Smooth muscle cell (in vitro differentiated cells): ENCODE data around the gene CYSTM1. TPM values are rescaled to one million over a fixed set of nuclear protein-coding genes. Genes with fewer than 3 reads are reported as not detected.

Source experiments
- DNase-seq: peaks from one replicate; lab custom pipeline; 2025; ENCODE audit not compliant: unreplicated experiment; lab: John Stamatoyannopoulos, UW
- H2AFZ ChIP-seq: fragments of 200-600 bp; sonication (generic); 2 replicates; pipeline ENCODE4 v1.6.0; 2016; ENCODE audit warnings: antibody characterized with exemption, low read depth, mild to moderate bottlenecking
- H3F3A ChIP-seq: fragments of 200-600 bp; sonication (generic); 2 replicates; pipeline ENCODE4 v1.6.0; 2017; ENCODE audit warnings: antibody characterized with exemption, low read depth
- H3K27ac ChIP-seq: fragments of 200-600 bp; sonication (generic); 2 replicates; pipeline ENCODE4 v1.5.1; 2016; ENCODE audit warnings: low read depth, mild to moderate bottlenecking
- H3K27me3 ChIP-seq: fragments of 200-600 bp; sonication (generic); 2 replicates; pipeline ENCODE4 v1.6.1; 2016; ENCODE audit warnings: low read depth, mild to moderate bottlenecking
- H3K36me3 ChIP-seq: fragments of 200-600 bp; sonication (generic); 2 replicates; pipeline ENCODE4 v1.5.1; 2016; ENCODE audit warnings: low read depth
- H3K4me1 ChIP-seq: fragments of 200-600 bp; sonication (generic); 2 replicates; pipeline ENCODE4 v1.5.1; 2016; ENCODE audit warnings: low read depth
- H3K4me2 ChIP-seq: fragments of 200-600 bp; sonication (generic); 2 replicates; pipeline ENCODE4 v1.6.0; 2016; ENCODE audit warnings: mild to moderate bottlenecking
- H3K4me3 ChIP-seq: fragments of 200-600 bp; sonication (generic); 2 replicates; pipeline ENCODE4 v1.5.1; 2016; ENCODE audit warnings: mild to moderate bottlenecking
- H3K79me2 ChIP-seq: fragments of 200-600 bp; sonication (generic); 2 replicates; pipeline ENCODE4 v1.6.0; 2016; ENCODE audit warnings: low read depth, mild to moderate bottlenecking
- H3K9ac ChIP-seq: fragments of 200-600 bp; sonication (generic); 2 replicates; pipeline ENCODE4 v1.6.0; 2016; ENCODE audit warnings: low read depth
- H3K9me3 ChIP-seq: fragments of 200-600 bp; sonication (generic); replicated peaks from 2 replicates; pipeline ENCODE4 v1.5.1; 2016; ENCODE audit warnings: low read depth
- H4K20me1 ChIP-seq: fragments of 200-600 bp; sonication (generic); 2 replicates; pipeline ENCODE4 v1.6.0; 2016; ENCODE audit warnings: low read depth
- CTCF ChIP-seq: fragments of 200-600 bp; sonication (generic); IDR thresholded peaks from 2 replicates; pipeline ENCODE4 v1.5.1; 2017; ENCODE audit warnings: borderline replicate concordance, mild to moderate bottlenecking, antibody characterized with exemption; ENCODE audit not compliant: insufficient read depth, poor library complexity, severe bottlenecking
- WGBS: methylation state at CpG from one replicate; pipeline ENCODE4 v1.1.7; 2016; ENCODE audit warnings: low lambda C conversion rate; 5-methylcytosine and 5-hydroxymethylcytosine counted together
- polyA plus RNA-seq: library from polyadenylated mRNA; unstranded; fragments of >200 nt; fragmentation: Nextera tagmentation; extraction: Ambion mirVana; gene quantifications from 2 replicates; pipeline ENCODE4 v1.2.1, GENCODE V29; 2016
- total RNA-seq: library from RNA; depleted of rRNA; stranded (reverse); fragments of >200 nt; gene quantifications from 2 replicates; pipeline ENCODE4 v1.2.3, GENCODE V29; 2014

CYSTM1 gene
- total and polyA plus RNA-seq, 2 experiments from 2014 or later, result 23.5 to 45.6 TPM

GRCh38 chr5:140213370-140213983, 38.5 kb downstream of the CYSTM1 start:
- H3K4me2 ChIP-seq, result no peak overlapping the region
- H3K4me3 ChIP-seq, result no peak overlapping the region
- H3K9ac ChIP-seq, result no peak overlapping the region
- no peaks in the 10 kb centered on the region for H3K4me1 ChIP-seq
- H2AFZ ChIP-seq, result no peak overlapping the region
- no peaks in the 10 kb centered on the region for H3K9me3 ChIP-seq
- H3F3A ChIP-seq, result no peaks in the 10 kb centered on the region
- no peaks in the 10 kb centered on the region for H4K20me1 ChIP-seq
- no peak for DNase-seq
- H3K27me3 ChIP-seq, result no peaks in the 10 kb centered on the region
- H3K27ac ChIP-seq, result no peak overlapping the region
- 96% methylated on average over 1 of the region's 1 CpG for WGBS
- no peak for TF ChIP-seq CTCF
- H3K36me3 ChIP-seq, result no peaks in the 10 kb centered on the region
- H3K79me2 ChIP-seq, result no peaks in the 10 kb centered on the region

- H3F3A ChIP-seq, result no peaks in the 10 kb centered on the region
- no peaks in the 10 kb centered on the region for H3K27me3 ChIP-seq
- no peak for DNase-seq
- no peaks in the 10 kb centered on the region for H3K9me3 ChIP-seq
- H3K4me2 ChIP-seq, result no peak overlapping the region
- no peaks in the 10 kb centered on the region for H3K36me3 ChIP-seq
- H3K9ac ChIP-seq, result no peak overlapping the region
- no peak overlapping the region for H3K27ac ChIP-seq
- H3K4me3 ChIP-seq, result no peak overlapping the region
- no peak for TF ChIP-seq CTCF
- H3K79me2 ChIP-seq, result no peaks in the 10 kb centered on the region
- H3K4me1 ChIP-seq, result peaks cover 4% of the 10 kb centered on the region
- no peaks in the 10 kb centered on the region for H4K20me1 ChIP-seq
- WGBS, result 78% methylated on average over 4 of the region's 4 CpGs
- H2AFZ ChIP-seq, result no peak overlapping the region
These were observed 39.8 kb downstream of the CYSTM1 start for GRCh38 chr5:140214831-140215230.

GRCh38 chr5:140215276-140215675, 40.3 kb downstream of the CYSTM1 start:
- WGBS, result 82% methylated on average over 1 of the region's 1 CpG
- no peak overlapping the region for H3K27ac ChIP-seq
- TF ChIP-seq CTCF, result no peak

GRCh38 chr5:140216478-140217074, 41.6 kb downstream of the CYSTM1 start:
- Histone ChIP-seq H3K9me3 (no peaks in the 10 kb centered on the region), H3K27ac (no peak overlapping the region), H2AFZ (no peak overlapping the region), H3K27me3 (no peaks in the 10 kb centered on the region), H3K4me3 (no peak overlapping the region), H3K79me2 (no peaks in the 10 kb centered on the region), H3K4me2 (no peak overlapping the region), H3F3A (peaks cover 4% of the 10 kb centered on the region), H4K20me1 (no peaks in the 10 kb centered on the region), H3K36me3 (no peaks in the 10 kb centered on the region), H3K9ac (no peak overlapping the region), H3K4me1 (peaks cover 19% of the 10 kb centered on the region)
- WGBS, result 82% methylated on average over 5 of the region's 5 CpGs
- DNase-seq, result no peak
- no peak for TF ChIP-seq CTCF

More at GRCh38 chr5:140215276-140215675, 40.3 kb downstream of the CYSTM1 start:
- Histone ChIP-seq H2AFZ (no peak overlapping the region), H3K4me3 (no peak overlapping the region), H3K79me2 (no peaks in the 10 kb centered on the region), H3F3A (no peaks in the 10 kb centered on the region), H3K36me3 (no peaks in the 10 kb centered on the region), H3K9ac (no peak overlapping the region), H4K20me1 (no peaks in the 10 kb centered on the region), H3K4me2 (no peak overlapping the region), H3K9me3 (no peaks in the 10 kb centered on the region), H3K4me1 (peaks cover 8% of the 10 kb centered on the region), H3K27me3 (no peaks in the 10 kb centered on the region)
- DNase-seq, result no peak
